Activated CD8-positive, alpha-beta T cell treated with anti-CD3 and anti-CD28 coated beads for 36 hours (primary cell): ENCODE measurements around the gene SEMA4F. TPM values are rescaled to one million over a fixed set of nuclear protein-coding genes. Genes with fewer than 3 reads are reported as not detected.
"Not testable (repeated sequence)": the region's sequence is repeated elsewhere in the genome, so short reads cannot be mapped to it uniquely, and the experiment has no call there.

ENCODE experiments used
- ATAC-seq: fragments of 200-7000 bp; cut with Tn5 transposase; one replicate; pipeline ENCODE4 v1.10.0; 2021; ENCODE audit warnings: mild to moderate bottlenecking, moderate library complexity
- CTCF ChIA-PET: fragments of 350-600 bp; sonication (Branson Sonifier 250); formaldehyde crosslinking; loops from one replicate; lab custom pipeline; 2021; ENCODE audit warnings: antibody characterized with exemption; lab: Charles Lee
- POLR2A ChIA-PET: fragments of 350-600 bp; sonication (Branson Sonifier 250); formaldehyde crosslinking; loops from one replicate; lab custom pipeline; 2021; ENCODE audit warnings: antibody characterized with exemption; lab: Charles Lee
- DNase-seq: peaks from one replicate; pipeline ENCODE4 v3.0.0-alpha.2; 2020
- H3K27ac Mint-ChIP-seq: one replicate; pipeline ENCODE4 v1.8.0; 2021; ENCODE audit warnings: mild to moderate bottlenecking, mixed read lengths
- H3K27me3 Mint-ChIP-seq: one replicate; pipeline ENCODE4 v1.8.0; 2021; ENCODE audit warnings: mixed read lengths
- H3K36me3 Mint-ChIP-seq: one replicate; pipeline ENCODE4 v1.8.0; 2021; ENCODE audit warnings: low read depth, mixed read lengths
- H3K4me1 Mint-ChIP-seq: one replicate; pipeline ENCODE4 v1.8.0; 2021; ENCODE audit warnings: low read depth, mixed read lengths
- H3K4me3 Mint-ChIP-seq: one replicate; pipeline ENCODE4 v1.8.0; 2021; ENCODE audit warnings: mild to moderate bottlenecking, moderate library complexity, mixed read lengths
- H3K9me3 Mint-ChIP-seq: one replicate; pipeline ENCODE4 v1.8.0; 2021; ENCODE audit warnings: mixed read lengths
- intact Hi-C: fragments of 100-400 bp; cut with micrococcal nuclease; formaldehyde crosslinking; loops from one replicate; pipeline ENCODE4 v1.10.0; 2022
- total RNA-seq, 2 experiments: library from RNA; stranded (reverse); gene quantifications; one replicate each; pipeline ENCODE4 v1.2.3, GENCODE V29; 2021
- TF ChIP-seq, protein P1 (sequence below): fragments of 200-600 bp; IDR thresholded peaks from one replicate; pipeline ENCODE4 v1.8.0; 2022; ENCODE audit warnings: antibody characterized with exemption, mild to moderate bottlenecking

The SEMA4F gene
- total RNA-seq, 2 experiments from 2014 or later, result 3.1 to 4.2 TPM

- H3K4me3 Mint-ChIP-seq, result no peak overlapping the region
- H3K36me3 Mint-ChIP-seq, result no peaks in the 10 kb centered on the region
- intact Hi-C loops, result no loop called here
- no peaks in the 10 kb centered on the region for H3K9me3 Mint-ChIP-seq
- ChIA-PET POLR2A (no interaction called here), CTCF (no interaction called here)
- no peak for DNase-seq
- ATAC-seq, result no peak
- peaks cover 8% of the 10 kb centered on the region for H3K27me3 Mint-ChIP-seq
- TF ChIP-seq, protein P1, sequence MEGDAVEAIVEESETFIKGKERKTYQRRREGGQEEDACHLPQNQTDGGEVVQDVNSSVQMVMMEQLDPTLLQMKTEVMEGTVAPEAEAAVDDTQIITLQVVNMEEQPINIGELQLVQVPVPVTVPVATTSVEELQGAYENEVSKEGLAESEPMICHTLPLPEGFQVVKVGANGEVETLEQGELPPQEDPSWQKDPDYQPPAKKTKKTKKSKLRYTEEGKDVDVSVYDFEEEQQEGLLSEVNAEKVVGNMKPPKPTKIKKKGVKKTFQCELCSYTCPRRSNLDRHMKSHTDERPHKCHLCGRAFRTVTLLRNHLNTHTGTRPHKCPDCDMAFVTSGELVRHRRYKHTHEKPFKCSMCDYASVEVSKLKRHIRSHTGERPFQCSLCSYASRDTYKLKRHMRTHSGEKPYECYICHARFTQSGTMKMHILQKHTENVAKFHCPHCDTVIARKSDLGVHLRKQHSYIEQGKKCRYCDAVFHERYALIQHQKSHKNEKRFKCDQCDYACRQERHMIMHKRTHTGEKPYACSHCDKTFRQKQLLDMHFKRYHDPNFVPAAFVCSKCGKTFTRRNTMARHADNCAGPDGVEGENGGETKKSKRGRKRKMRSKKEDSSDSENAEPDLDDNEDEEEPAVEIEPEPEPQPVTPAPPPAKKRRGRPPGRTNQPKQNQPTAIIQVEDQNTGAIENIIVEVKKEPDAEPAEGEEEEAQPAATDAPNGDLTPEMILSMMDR, result no peak
- no peak overlapping the region for H3K27ac Mint-ChIP-seq
- no peaks in the 10 kb centered on the region for H3K4me1 Mint-ChIP-seq
Observed at GRCh38 chr2:74619651-74620297, 34.3 kb upstream of the SEMA4F start.

DNA sequence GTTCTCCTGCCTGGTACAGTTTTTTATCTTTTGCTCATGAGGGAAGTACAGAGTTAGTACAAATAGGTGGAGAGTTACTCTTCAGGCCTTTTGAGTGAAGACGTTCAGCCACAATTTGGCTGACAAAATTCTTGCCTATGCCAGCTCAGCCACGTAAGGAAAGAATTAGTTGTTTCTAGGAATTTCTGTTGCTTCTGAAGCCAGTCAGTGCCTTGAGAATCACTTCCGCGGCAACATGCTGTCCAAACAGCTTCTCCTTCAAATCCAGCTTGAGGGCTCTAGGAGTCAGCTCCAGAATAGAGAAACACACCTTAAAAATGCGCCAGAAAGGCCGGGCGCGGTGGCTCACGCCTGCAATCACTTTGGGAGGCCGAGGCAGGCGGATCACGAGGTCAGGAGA, 33.4 kb upstream of the SEMA4F start:
- H3K36me3 Mint-ChIP-seq, result no peaks in the 10 kb centered on the region
- no peaks in the 10 kb centered on the region for H3K9me3 Mint-ChIP-seq
- ChIA-PET CTCF (interaction anchor here (0.8 kb wide), 1 partner anchor 371 kb away, joined by 3 read pairs; no protein-coding TSS in a partner anchor), POLR2A (no interaction called here)
- no peak overlapping the region for H3K27ac Mint-ChIP-seq
- DNase-seq (no peak), ATAC-seq (no peak)
- no peaks in the 10 kb centered on the region for H3K4me1 Mint-ChIP-seq
- H3K27me3 Mint-ChIP-seq, result peaks cover 6% of the 10 kb centered on the region
- TF ChIP-seq, protein P1, result no peak
- no peak overlapping the region for H3K4me3 Mint-ChIP-seq
- intact Hi-C loops, result no loop called here

DNA sequence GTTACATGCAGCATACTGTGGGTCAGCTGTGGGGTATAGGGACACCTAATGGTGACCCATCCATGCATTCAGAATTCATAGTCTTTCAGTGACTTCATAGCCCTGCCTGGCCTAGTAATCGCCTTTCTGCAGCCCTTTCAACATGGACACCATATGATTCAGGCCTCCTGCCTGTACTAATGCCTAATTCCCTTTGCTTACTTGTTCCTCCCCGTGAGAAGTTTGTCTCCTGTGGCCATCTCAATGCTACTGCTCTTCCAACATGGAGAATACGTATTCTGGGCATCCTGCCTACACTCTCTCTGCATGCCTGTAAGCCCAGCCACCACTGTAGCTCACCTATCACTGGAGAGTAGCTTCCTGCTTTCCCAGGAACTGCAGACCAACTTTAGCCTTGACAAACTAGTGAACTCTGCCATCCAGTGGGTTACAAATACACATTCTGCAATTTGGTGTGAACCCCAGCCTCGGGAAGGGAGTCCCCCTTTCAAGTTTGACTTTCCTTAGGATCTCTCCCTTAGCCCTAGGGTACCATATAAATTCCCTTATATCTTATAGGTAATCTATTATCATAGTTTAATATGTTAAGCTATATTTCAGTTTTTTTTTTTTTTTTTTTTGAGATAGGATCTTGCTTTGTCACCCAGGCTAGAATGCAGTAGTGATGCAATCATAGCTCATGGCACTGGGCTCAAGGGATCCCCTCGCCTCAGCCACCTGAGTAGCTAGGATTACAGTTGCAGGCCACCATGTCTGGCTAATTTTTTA, 28.2 kb upstream of the SEMA4F start:
- intact Hi-C loops, result no loop called here
- H3K27ac Mint-ChIP-seq, result no peak overlapping the region
- no peaks in the 10 kb centered on the region for H3K36me3 Mint-ChIP-seq
- TF ChIP-seq, protein P1, result no peak
- ChIA-PET CTCF (no interaction called here), POLR2A (no interaction called here)
- H3K9me3 Mint-ChIP-seq, result no peaks in the 10 kb centered on the region
- no peaks in the 10 kb centered on the region for H3K4me1 Mint-ChIP-seq
- DNase-seq (no peak), ATAC-seq (no peak)
- no peak overlapping the region for H3K4me3 Mint-ChIP-seq
- H3K27me3 Mint-ChIP-seq, result no peaks in the 10 kb centered on the region

DNA sequence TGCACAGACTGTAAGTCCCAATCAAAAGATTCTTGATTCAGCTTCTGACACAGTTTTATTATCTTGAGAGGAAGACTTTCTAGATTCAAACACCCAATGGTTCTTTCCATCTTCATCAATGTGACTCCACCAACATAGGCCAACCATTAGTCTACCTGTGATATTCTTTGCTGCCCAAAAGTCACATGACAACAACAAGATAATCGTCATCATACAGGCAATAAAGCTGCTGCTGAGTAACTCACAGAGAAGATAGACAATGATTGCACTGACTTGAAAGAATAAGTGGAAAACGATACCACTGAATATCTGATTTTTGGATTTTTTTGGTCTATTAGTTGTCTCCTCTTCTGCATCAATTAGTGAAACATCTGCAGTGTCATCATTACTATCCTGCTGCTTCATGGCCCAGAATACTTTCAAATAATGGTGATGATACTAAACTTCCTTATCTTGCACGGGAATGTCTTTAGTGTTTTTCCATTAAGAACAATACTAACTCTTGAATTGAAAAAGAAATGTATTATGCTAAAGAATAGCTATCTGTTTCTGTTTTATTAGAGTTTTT, 25.4 kb upstream of the SEMA4F start:
- no peaks in the 10 kb centered on the region for H3K27me3 Mint-ChIP-seq
- H3K4me1 Mint-ChIP-seq, result no peaks in the 10 kb centered on the region
- ChIA-PET CTCF (interaction anchor here (1.4 kb wide), 1 partner anchor 20 kb away, joined by 3 read pairs; the partner anchor contains the start of gene M1AP), POLR2A (no interaction called here)
- no peak overlapping the region for H3K27ac Mint-ChIP-seq
- TF ChIP-seq, protein P1, result no peak
- H3K4me3 Mint-ChIP-seq, result no peak overlapping the region
- no peak for ATAC-seq
- no peaks in the 10 kb centered on the region for H3K36me3 Mint-ChIP-seq
- H3K9me3 Mint-ChIP-seq, result no peaks in the 10 kb centered on the region
- intact Hi-C loops, result no loop called here
- DNase-seq, result no peak

- H3K4me3 Mint-ChIP-seq, POLR2A ChIA-PET, DNase-seq, H3K27me3 Mint-ChIP-seq, H3K36me3 Mint-ChIP-seq, H3K27ac Mint-ChIP-seq, H3K4me1 Mint-ChIP-seq, intact Hi-C loops, H3K9me3 Mint-ChIP-seq, ATAC-seq: not testable (repeated sequence)
- CTCF ChIA-PET, result interaction anchor here (1.0 kb wide), 1 partner anchor 16 kb away, joined by 3 read pairs; no protein-coding TSS in a partner anchor
Observed at GRCh38 chr2:74630454-74630853, 23.6 kb upstream of the SEMA4F start.
